ENCODE data around the gene PTGES3L. TPM values are rescaled to one million over a fixed set of nuclear protein-coding genes. Genes with fewer than 3 reads are reported as not detected.

PTGES3L gene
- total and polyA plus RNA-seq, 2 of the 13 experiments (the other 11 are each of a cell fraction or from before 2014, with no cell fraction given) = 1.2 to 2.9 TPM

GRCh38 chr17:42980766-42981397 lies 1.0 kb upstream of the PTGES3L start (continued):
- TF ChIP-seq ZNF687 (CRISPR knock-in tag; IDR thresholded peaks at IDR 0.05) (peak; percentile 95), SOX6 (IDR thresholded peaks at IDR 0.05) (no peak), SOX6 (CRISPR knock-in tag; IDR thresholded peaks at IDR 0.05) (no peak; the same call in 1 of the 2 replicates), ZNF329 (CRISPR knock-in tag; IDR thresholded peaks at IDR 0.05; ENCODE audit: low read depth) (no peak), STAG1 (CRISPR knock-in tag; IDR thresholded peaks at IDR 0.05) (peak; percentile 70), AGO1 (IDR thresholded peaks at IDR 0.05; ENCODE audit: low read depth, low read length, poor library complexity, severe bottlenecking) (peak; percentile 65), HNF1B (CRISPR knock-in tag; IDR thresholded peaks at IDR 0.05) (peak; percentile 8; the same call in 1 of the 2 replicates), ZNF724P (CRISPR knock-in tag; IDR thresholded peaks at IDR 0.05; ENCODE audit: borderline replicate concordance) (peak; percentile 31; the same call in 1 of the 2 replicates), ZNF331 (CRISPR knock-in tag; IDR thresholded peaks at IDR 0.05) (no peak), IRX3 (CRISPR knock-in tag; IDR thresholded peaks at IDR 0.05; ENCODE audit: borderline replicate concordance, low read depth) (0 out of 2 replicates have a peak, but pooled peaks have one; percentile 37), ZNF510 (CRISPR knock-in tag; IDR thresholded peaks at IDR 0.05; ENCODE audit: low read depth) (0 out of 2 replicates have a peak, but pooled peaks have one; percentile 46), ZNF670 (CRISPR knock-in tag; IDR thresholded peaks at IDR 0.05; ENCODE audit: borderline replicate concordance) (no peak; the same call in 1 of the 2 replicates), SALL1 (CRISPR knock-in tag; IDR thresholded peaks at IDR 0.05) (peak; percentile 84), ZNF276 (CRISPR knock-in tag; IDR thresholded peaks at IDR 0.05; ENCODE audit: low read depth) (no peak), ZNF468 (CRISPR knock-in tag; IDR thresholded peaks at IDR 0.05) (0 out of 2 replicates have a peak, but pooled peaks have one; percentile 20), DNMT3B (CRISPR knock-in tag; conservative IDR thresholded peaks at IDR 0.05) (no peak), ZNF30 (CRISPR knock-in tag; IDR thresholded peaks at IDR 0.05) (peak; percentile 82; the same call in 1 of the 2 replicates), ZNF281 (CRISPR knock-in tag; IDR thresholded peaks at IDR 0.05; ENCODE audit: borderline replicate concordance) (no peak), ZBTB42 (CRISPR knock-in tag; IDR thresholded peaks at IDR 0.05) (0 out of 2 replicates have a peak, but pooled peaks have one; percentile 16)

Measured in HepG2 (cell line).